Measurements from ENCODE around the gene CHAT.
A peak's percentile ranks its signal among the peaks of the same experiment; 100 is the strongest.

Gene CHAT

DNA sequence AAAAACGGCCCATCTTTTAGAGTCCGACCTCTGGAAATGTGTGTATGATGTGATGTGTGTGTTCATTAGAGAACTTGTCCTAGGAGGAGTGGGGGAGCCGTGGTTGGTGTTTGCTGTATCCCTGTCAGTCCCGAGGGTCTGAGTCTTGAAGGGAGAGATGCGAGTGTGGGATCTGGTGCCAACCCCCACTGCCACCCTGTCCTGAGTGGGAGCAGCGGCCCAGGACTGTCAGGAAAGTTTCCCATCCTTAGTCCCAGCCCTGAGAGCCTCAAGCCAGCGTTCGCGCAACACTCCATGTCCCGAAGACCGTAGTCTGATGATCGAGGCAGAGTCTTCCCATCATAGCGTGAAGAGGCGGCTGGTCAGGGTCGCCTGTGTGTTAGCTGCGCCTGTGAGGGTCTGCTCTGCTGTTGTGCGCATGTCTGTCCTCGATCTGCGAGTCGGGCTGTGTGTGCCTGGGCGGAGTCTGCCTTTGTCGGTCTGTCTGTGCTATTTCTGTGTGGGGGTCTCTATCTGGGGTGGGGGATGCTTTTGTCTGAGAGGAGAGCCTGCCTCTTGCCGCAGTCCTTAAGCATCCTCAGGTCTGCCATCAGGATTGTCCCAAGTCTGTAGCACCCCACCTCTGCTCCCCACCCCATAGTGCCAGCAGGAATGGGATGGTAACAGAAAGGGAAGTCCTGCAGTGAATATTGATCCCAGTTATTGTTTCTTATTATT, 514 bp upstream of the CHAT start:
- Histone ChIP-seq H3K4me1 (ENCODE audit: insufficient read depth, low read length) (no peaks in the 10 kb centered on the region; the same call in 1 of the 2 replicates), H3K9ac (ENCODE audit: low read depth, low read length) (peak overlapping the region; percentile 22; the same call in 1 of the 2 replicates), H3K36me3 (ENCODE audit: insufficient read depth, low read length) (no peaks in the 10 kb centered on the region), H3K9me3 (ENCODE audit: control insufficient read depth, insufficient read depth, low read length) (no peaks in the 10 kb centered on the region)

DNA sequence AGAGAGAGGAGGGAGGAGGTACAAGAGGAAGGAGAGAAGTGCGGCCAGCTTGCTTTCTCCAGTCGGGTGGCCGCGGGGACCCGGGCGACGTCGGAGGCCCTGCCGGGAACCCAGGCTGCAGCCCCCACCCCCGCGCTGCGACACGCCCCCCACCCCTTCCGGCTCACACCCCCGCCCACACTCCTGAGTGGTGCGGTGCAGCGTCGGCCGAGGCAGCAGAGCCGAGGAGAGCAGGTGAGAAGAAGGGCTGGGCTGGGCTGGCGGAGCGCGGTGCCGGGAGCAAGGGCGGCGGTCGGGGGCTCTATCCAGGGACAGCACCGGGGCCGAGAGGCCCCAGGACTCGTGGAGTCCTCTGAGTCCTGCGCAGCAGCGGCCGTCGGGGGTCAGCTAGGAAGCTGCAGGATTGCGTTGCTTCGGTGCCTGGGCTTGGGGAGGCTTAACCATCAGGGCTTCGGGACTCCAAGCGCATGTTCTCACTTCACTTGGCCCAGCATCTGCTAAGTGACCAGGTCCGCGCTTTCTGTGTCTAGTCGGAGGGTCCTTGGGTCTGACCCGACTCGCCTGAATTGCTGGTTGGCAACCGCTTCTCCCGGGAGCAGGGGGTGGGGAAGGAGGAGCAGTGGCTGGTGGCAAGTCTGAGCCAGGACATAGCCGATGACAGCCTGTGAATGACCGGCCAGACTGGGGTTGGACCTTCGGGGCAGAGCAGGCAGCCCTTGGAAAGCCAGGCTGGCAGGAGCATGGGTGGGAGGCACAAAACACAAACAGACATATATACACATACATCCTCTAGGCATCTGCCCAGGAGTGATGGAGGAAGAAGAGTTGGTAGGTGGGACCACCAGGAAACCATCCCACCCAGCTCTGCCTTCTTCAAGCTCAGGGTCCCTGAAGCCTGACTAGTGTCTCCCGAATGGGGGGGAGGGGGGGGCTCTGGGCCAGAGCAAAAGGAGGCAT, 683 bp downstream of the CHAT start:
- H3K4me1 ChIP-seq (ENCODE audit: insufficient read depth, low read length), result no peaks in the 10 kb centered on the region; the same call in 1 of the 2 replicates
- no peak overlapping the region for H3K9ac ChIP-seq (ENCODE audit: low read depth, low read length)
- no peaks in the 10 kb centered on the region for H3K9me3 ChIP-seq (ENCODE audit: control insufficient read depth, insufficient read depth, low read length)
- no peaks in the 10 kb centered on the region for H3K36me3 ChIP-seq (ENCODE audit: insufficient read depth, low read length)

DNA sequence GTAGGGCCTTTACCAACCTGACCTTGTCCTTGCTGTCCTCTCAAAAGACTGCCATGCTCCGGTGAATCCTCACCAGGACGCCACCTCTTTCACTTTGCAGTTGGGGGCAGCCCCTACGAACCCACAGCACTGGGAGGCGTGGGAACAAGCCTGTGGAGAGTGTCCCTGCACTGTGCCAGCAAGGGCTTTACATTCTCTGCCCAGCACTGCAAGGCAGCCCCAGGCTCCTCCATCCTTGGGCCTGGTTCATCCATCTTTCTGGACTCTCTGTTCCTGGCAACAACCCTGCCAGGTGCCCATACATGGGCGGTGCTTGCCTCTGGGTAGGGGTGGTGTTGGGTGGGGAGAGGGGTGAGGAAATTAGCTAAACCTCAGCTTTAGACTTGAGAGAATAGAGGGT, 1.4 kb downstream of the CHAT start:
- Histone ChIP-seq H3K4me1 (ENCODE audit: insufficient read depth, low read length) (no peaks in the 10 kb centered on the region; the same call in 1 of the 2 replicates), H3K9ac (ENCODE audit: low read depth, low read length) (no peak overlapping the region), H3K9me3 (ENCODE audit: control insufficient read depth, insufficient read depth, low read length) (no peaks in the 10 kb centered on the region), H3K36me3 (ENCODE audit: insufficient read depth, low read length) (no peaks in the 10 kb centered on the region)

DNA sequence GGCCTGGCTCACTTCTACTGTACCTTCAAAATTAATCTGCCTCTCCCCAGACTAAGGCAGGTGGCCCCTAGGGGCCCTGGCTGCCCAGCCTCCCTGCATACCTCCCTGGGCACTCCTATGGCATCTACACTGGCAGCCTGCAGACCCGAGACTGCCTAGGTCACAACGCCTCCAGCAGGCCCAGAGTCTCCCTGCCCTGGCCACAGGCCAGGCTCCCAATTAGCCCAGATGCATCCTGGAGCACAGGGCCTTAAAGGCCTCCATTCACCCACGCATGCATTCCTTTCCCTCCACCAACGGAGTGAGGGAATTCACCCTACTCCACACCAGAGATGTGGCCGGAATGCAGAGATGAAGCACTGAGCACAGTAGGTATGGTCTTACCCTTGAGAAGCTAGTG, 1.9 kb downstream of the CHAT start:
- no peaks in the 10 kb centered on the region; the same call in 1 of the 2 replicates for H3K4me1 ChIP-seq (ENCODE audit: insufficient read depth, low read length)
- H3K36me3 ChIP-seq (ENCODE audit: insufficient read depth, low read length), result no peaks in the 10 kb centered on the region
- H3K9me3 ChIP-seq (ENCODE audit: control insufficient read depth, insufficient read depth, low read length), result no peaks in the 10 kb centered on the region
- H3K9ac ChIP-seq (ENCODE audit: low read depth, low read length), result no peak overlapping the region

DNA sequence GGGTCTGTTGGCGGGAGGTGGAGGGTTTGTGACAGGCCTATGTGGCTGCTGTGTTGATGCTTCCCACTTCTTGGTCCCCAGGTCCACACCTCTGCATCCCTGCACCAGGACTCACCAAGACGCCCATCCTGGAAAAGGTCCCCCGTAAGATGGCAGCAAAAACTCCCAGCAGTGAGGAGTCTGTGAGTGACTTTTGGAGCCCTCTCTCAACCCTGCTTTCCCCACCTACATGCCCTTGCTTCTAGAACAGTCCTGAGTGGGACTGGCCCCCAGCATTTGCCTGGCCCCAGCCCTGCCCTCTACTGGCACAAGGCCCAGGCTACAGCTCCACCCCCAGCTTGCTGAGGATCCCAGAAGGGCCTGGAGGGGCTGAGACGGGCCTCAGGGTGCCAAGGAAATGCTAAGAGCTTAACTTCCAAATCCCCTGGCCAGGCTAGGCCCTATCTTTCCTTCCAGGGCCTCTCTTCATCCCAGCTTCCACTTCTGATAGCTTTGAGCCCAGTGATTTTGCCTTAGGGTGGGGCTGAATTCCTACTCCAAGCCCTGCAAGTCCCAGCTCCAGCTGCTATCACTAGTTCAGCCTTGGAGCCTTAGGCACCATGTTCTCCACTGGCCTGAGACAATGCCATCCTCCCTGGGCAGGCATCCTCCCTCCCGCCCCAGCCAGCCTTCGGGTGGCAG, 2.7 kb downstream of the CHAT start:
- Histone ChIP-seq H3K36me3 (ENCODE audit: insufficient read depth, low read length) (no peaks in the 10 kb centered on the region), H3K4me1 (ENCODE audit: insufficient read depth, low read length) (no peaks in the 10 kb centered on the region), H3K9me3 (ENCODE audit: control insufficient read depth, insufficient read depth, low read length) (no peaks in the 10 kb centered on the region), H3K9ac (ENCODE audit: low read depth, low read length) (no peak overlapping the region)

DNA sequence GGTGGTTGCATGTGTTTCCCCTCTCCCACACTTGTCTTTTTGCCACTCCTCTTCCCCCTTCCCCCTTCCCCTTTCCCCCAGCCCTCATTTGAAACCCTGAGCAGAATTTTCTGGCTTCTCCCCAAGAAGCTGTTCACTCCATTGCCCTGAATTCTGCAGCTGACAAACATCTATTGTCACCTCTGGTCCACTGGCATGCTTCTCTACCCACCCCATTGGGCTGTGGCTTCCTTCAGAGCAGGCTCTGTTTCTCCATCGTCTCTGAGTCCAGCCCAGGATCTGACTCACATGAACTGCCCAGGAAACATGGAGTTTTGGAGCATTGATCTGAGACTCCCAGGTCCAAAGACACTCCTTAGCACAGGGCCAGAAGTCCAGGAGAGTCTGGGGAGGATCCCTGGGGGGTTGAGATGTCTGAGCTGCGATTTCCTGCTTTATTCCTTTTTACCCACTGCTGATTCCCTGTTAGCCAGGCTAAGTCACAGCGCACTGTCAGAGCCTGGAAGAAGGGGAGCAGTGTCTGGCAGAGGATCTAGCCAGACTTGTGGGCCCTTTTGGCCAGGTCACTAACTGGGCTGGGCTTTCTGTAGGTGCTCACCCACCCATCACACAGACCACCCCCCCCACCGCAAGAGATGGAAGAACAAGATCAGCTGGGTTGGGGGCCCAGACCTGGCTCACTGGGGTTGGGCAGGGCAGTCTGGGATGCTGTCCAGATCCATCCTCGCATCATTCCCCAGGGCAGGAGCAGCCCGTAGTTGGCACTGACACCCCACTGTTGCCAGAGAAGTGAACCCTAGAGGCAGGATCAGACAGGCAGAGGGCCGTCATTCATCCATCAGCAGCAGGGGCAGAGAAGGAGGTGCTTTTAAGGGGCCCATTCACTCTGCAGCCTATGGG, 3.5 kb downstream of the CHAT start:
- H3K36me3 ChIP-seq (ENCODE audit: insufficient read depth, low read length), result no peaks in the 10 kb centered on the region
- no peaks in the 10 kb centered on the region for H3K9me3 ChIP-seq (ENCODE audit: control insufficient read depth, insufficient read depth, low read length)
- no peak overlapping the region for H3K9ac ChIP-seq (ENCODE audit: low read depth, low read length)
- H3K4me1 ChIP-seq (ENCODE audit: insufficient read depth, low read length), result no peaks in the 10 kb centered on the region

DNA sequence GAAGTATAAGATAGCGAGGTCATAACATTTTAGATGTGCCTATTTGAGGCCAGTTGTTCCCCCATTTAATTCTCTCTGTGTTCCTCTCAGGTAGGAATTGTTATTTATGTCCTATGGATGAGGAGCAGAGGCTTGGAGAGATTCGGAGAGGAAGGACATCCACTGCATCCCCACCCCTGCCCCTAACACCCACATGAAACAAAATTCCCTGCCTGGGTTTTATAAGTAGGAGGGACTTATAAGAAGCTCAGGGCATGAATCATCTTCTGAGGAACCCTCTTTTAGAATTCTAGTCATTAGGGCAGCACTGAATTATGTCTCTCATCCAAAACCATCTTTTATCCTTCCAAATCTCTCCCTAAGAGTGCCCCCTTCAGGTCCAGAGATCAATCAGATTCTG, 5.0 kb downstream of the CHAT start:
- no peaks in the 10 kb centered on the region for H3K9me3 ChIP-seq (ENCODE audit: control insufficient read depth, insufficient read depth, low read length)
- no peak overlapping the region for H3K9ac ChIP-seq (ENCODE audit: low read depth, low read length)
- H3K4me1 ChIP-seq (ENCODE audit: insufficient read depth, low read length), result 0 out of 2 replicates have a peak, but pooled peaks cover 2% of the 10 kb centered on the region

DNA sequence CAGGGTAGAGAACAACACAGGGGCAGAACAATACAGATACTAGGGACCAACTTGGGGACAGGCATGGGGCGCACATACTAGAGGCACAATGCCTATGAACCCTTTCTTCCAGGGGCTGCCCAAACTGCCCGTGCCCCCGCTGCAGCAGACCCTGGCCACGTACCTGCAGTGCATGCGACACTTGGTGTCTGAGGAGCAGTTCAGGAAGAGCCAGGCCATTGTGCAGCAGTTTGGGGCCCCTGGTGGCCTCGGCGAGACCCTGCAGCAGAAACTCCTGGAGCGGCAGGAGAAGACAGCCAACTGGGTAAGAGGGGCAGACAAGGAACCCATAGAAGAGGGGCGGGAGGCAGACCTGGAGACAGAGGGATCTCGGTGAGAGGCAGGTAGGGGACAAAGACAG, 5.8 kb downstream of the CHAT start:
- Histone ChIP-seq H3K9ac (ENCODE audit: low read depth, low read length) (no peak overlapping the region), H3K9me3 (ENCODE audit: control insufficient read depth, insufficient read depth, low read length) (no peaks in the 10 kb centered on the region), H3K36me3 (ENCODE audit: insufficient read depth, low read length) (no peaks in the 10 kb centered on the region), H3K4me1 (ENCODE audit: insufficient read depth, low read length) (0 out of 2 replicates have a peak, but pooled peaks cover 2% of the 10 kb centered on the region)

More for the DNA sequence above, 5.0 kb downstream of the CHAT start:
- no peaks in the 10 kb centered on the region for H3K36me3 ChIP-seq (ENCODE audit: insufficient read depth, low read length)

- Histone ChIP-seq H3K36me3 (ENCODE audit: insufficient read depth, low read length) (no peaks in the 10 kb centered on the region), H3K9ac (ENCODE audit: low read depth, low read length) (no peak overlapping the region), H3K4me1 (ENCODE audit: insufficient read depth, low read length) (0 out of 2 replicates have a peak, but pooled peaks cover 2% of the 10 kb centered on the region), H3K9me3 (ENCODE audit: control insufficient read depth, insufficient read depth, low read length) (no peaks in the 10 kb centered on the region)
Observed at GRCh38 chr10:49620286-49620810, 6.5 kb downstream of the CHAT start.

- no peaks in the 10 kb centered on the region for H3K9me3 ChIP-seq (ENCODE audit: control insufficient read depth, insufficient read depth, low read length)
- H3K36me3 ChIP-seq (ENCODE audit: insufficient read depth, low read length), result no peaks in the 10 kb centered on the region
- 0 out of 2 replicates have a peak, but pooled peaks cover 2% of the 10 kb centered on the region for H3K4me1 ChIP-seq (ENCODE audit: insufficient read depth, low read length)
- no peak overlapping the region for H3K9ac ChIP-seq (ENCODE audit: low read depth, low read length)
Observed at GRCh38 chr10:49620841-49621378, 7.1 kb downstream of the CHAT start.

- no peak overlapping the region for H3K9ac ChIP-seq (ENCODE audit: low read depth, low read length)
- no peaks in the 10 kb centered on the region for H3K9me3 ChIP-seq (ENCODE audit: control insufficient read depth, insufficient read depth, low read length)
- no peaks in the 10 kb centered on the region for H3K36me3 ChIP-seq (ENCODE audit: insufficient read depth, low read length)
- H3K4me1 ChIP-seq (ENCODE audit: insufficient read depth, low read length), result 0 out of 2 replicates have a peak, but pooled peaks cover 2% of the 10 kb centered on the region
Observed at GRCh38 chr10:49621561-49621960, 7.7 kb downstream of the CHAT start.

GRCh38 chr10:49622426-49623425, 8.9 kb downstream of the CHAT start:
- H3K9me3 ChIP-seq (ENCODE audit: control insufficient read depth, insufficient read depth, low read length), result no peaks in the 10 kb centered on the region
- H3K4me1 ChIP-seq (ENCODE audit: insufficient read depth, low read length), result 0 out of 2 replicates have a peak, but pooled peaks cover 2% of the 10 kb centered on the region
- H3K9ac ChIP-seq (ENCODE audit: low read depth, low read length), result no peak overlapping the region
- H3K36me3 ChIP-seq (ENCODE audit: insufficient read depth, low read length), result no peaks in the 10 kb centered on the region

All from ES-I3 (cell line).